MCF 10A (cell line): ENCODE measurements around the gene CNN3. TPM values are rescaled to one million over a fixed set of nuclear protein-coding genes. Genes with fewer than 3 reads are reported as not detected.
"Not testable (repeated sequence)": the region's sequence is repeated elsewhere in the genome, so short reads cannot be mapped to it uniquely, and the experiment has no call there.

Experiments used
- BruUV-seq: library from RNA; stranded (reverse); fragments of 400-500 nt; replicated peaks from 2 replicates; lab custom pipeline; 2021; lab: Mats Ljungman, UMichigan
- CTCF ChIA-PET: fragments of 300-600 bp; sonication (Branson Sonifier 250); formaldehyde crosslinking; extraction: SDS; loops from one replicate; lab custom pipeline; 2021; ENCODE audit warnings: antibody characterized with exemption, inconsistent platforms; lab: Yijun Ruan, JAX
- POLR2A ChIA-PET: fragments of 300-600, 350-650 bp; sonication (Branson Sonifier 250); formaldehyde crosslinking; extraction: SDS; loops from one replicate; lab custom pipeline; 2020; ENCODE audit warnings: antibody characterized with exemption, inconsistent platforms; lab: Yijun Ruan, JAX
- DNase-seq: peaks from one replicate; pipeline ENCODE4 v3.0.0-alpha.2; 2018; ENCODE audit not compliant: unreplicated experiment
- H3K27ac Mint-ChIP-seq: one replicate; pipeline ENCODE4 v1.8.0; 2022; ENCODE audit warnings: mild to moderate bottlenecking, low read depth, mixed read lengths; ENCODE audit not compliant: unreplicated experiment
- H3K27me3 Mint-ChIP-seq: one replicate; pipeline ENCODE4 v1.8.0; 2022; ENCODE audit warnings: mixed read lengths; ENCODE audit not compliant: insufficient read depth, unreplicated experiment
- H3K36me3 Mint-ChIP-seq: one replicate; pipeline ENCODE4 v1.8.0; 2022; ENCODE audit warnings: mild to moderate bottlenecking, moderate library complexity, mixed read lengths; ENCODE audit not compliant: insufficient read depth, unreplicated experiment
- H3K4me1 Mint-ChIP-seq: one replicate; pipeline ENCODE4 v1.8.0; 2022; ENCODE audit warnings: mixed read lengths; ENCODE audit not compliant: insufficient read depth, unreplicated experiment
- H3K4me3 Mint-ChIP-seq: one replicate; pipeline ENCODE4 v1.8.0; 2022; ENCODE audit warnings: mild to moderate bottlenecking, moderate library complexity, mixed read lengths; ENCODE audit not compliant: unreplicated experiment
- H3K9me3 Mint-ChIP-seq: one replicate; pipeline ENCODE4 v1.8.0; 2022; ENCODE audit warnings: mixed read lengths; ENCODE audit not compliant: unreplicated experiment
- CTCF ChIP-seq: fragments of 200-600 bp; IDR thresholded peaks from one replicate; pipeline ENCODE4 v1.8.0; 2022; ENCODE audit warnings: antibody characterized with exemption, mild to moderate bottlenecking; ENCODE audit not compliant: unreplicated experiment
- intact Hi-C: fragments of 100-400 bp; cut with micrococcal nuclease; formaldehyde crosslinking; loops from 2 replicates; pipeline ENCODE4 v1.14.1; 2022
- total RNA-seq: library from RNA; stranded (reverse); gene quantifications from 2 replicates; pipeline ENCODE4 v1.2.3, GENCODE V29; 2022

The CNN3 gene
- total RNA-seq, 1 experiment from 2014 or later = 48.2 TPM

- TF ChIP-seq CTCF = no peak
- ChIA-PET POLR2A (interaction anchor here (0.9 kb wide), 1 partner anchor 72 kb away, joined by 3 read pairs; no protein-coding TSS in a partner anchor), CTCF (no interaction called here)
- intact Hi-C loops = no loop called here
- Mint-ChIP-seq H3K4me1 (peaks cover 5% of the 10 kb centered on the region), H3K36me3 (no peaks in the 10 kb centered on the region), H3K27me3 (peaks cover 14% of the 10 kb centered on the region), H3K4me3 (no peak overlapping the region), H3K9me3 (no peaks in the 10 kb centered on the region), H3K27ac (no peak overlapping the region)
- BruUV-seq = no TSS peak
- no peak for DNase-seq
Measured at GRCh38 chr1:94946886-94947285, 20.0 kb upstream of the CNN3 start.

DNA sequence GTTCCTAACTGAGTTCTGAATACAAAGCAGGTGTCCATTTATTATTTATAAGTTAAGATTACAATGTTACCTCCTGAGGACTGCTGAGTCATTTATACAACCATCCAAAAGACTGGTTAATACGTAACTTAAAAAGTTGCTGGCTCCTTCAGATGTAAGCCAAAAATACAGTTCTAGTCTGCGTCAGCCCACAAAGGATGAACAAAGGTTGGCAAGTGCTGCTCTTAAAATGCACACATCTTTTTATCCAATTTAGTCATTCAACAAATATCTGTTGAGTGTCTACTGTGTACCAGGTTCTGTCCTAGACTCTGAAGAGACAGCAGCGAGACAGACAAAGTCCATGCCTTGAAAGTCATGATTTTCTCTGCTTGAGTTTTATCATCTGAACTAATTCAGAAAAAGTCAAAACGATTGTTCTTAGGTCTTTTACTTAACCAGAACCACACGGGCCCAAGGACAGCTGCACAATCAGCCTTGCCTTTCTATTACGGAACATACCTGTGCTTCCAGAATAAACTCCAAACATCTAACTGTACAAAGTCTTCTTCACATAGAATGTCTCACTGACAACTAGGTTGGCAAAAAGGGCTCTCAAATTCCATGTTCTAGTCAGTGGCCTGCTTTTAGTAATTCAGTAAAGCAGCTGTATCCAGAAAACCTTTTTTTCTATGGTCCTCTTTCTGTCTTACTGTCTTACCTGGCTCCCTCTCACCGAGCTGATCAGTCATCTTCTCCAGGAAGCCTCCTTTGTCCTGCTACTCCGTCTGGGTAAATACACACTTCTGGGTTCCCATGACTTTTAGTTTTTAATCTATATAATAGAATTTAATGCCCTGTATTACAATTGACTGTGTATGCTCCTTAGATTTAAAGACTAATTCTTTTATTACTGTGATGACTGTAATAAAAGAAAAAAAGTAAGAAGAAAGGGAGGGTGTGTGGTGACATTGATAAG is 15.5 kb upstream of the CNN3 start:
- H3K4me1 Mint-ChIP-seq = peaks cover 6% of the 10 kb centered on the region
- no peak overlapping the region for H3K27ac Mint-ChIP-seq
- H3K36me3 Mint-ChIP-seq = peaks cover 5% of the 10 kb centered on the region
- BruUV-seq = no TSS peak
- CTCF ChIA-PET = interaction anchor here (0.6 kb wide), 1 partner anchor 229 kb away, joined by 3 read pairs; no protein-coding TSS in a partner anchor
- no peaks in the 10 kb centered on the region for H3K9me3 Mint-ChIP-seq
- no peak for TF ChIP-seq CTCF
- no peak for DNase-seq
- no peak overlapping the region for H3K4me3 Mint-ChIP-seq
- H3K27me3 Mint-ChIP-seq = peaks cover 14% of the 10 kb centered on the region
- intact Hi-C loops = no loop called here
- POLR2A ChIA-PET = no interaction called here

DNA sequence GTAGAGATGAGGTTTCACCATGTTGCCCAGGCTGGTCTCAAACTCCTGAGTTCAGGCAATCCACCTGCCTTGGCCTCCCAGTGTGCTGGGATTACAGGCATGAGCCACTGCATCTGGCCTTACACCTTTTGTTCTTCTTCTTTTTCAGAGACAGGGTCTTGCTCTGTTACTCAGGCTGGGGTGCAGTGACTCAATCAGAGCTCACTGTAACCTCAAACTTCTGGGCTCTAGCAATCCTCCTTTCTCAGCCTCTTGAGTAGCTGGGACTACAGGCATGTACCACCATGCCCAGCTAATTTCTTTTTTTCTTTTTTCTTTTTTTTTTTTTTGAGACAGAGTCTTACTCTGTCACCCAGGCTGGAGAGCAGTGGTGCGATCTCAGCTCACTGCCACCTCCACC is 14.6 kb upstream of the CNN3 start:
- H3K4me3 Mint-ChIP-seq, intact Hi-C loops, DNase-seq, POLR2A ChIA-PET, H3K27ac Mint-ChIP-seq, H3K36me3 Mint-ChIP-seq, BruUV-seq, H3K9me3 Mint-ChIP-seq, CTCF ChIA-PET, H3K4me1 Mint-ChIP-seq: not testable (repeated sequence)
- peaks cover 14% of the 10 kb centered on the region for H3K27me3 Mint-ChIP-seq

DNA sequence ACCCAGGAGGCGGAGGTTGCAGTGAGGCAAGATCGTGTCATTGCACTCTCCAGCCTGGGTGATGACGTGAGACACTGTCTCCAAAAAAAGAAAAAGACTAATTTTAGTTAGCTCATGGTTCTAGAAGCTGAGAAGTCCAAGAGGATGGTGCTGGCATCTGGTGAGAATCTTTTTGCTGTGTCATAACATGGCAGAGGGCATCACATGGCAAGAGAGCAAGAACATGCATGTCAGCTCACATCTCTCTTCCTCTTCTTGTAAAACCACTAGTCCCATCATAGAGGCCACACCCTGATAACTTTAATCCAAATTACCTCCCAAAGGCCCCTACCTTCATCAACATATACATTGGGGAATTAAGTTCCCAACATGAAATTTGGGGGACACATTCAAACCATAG is 13.8 kb upstream of the CNN3 start:
- CTCF ChIA-PET = interaction anchor here (0.6 to 1.4 kb wide), 2 partner anchors 86 to 1526 kb away, joined by 3 to 6 read pairs; no protein-coding TSS in a partner anchor
- peaks cover 14% of the 10 kb centered on the region for H3K27me3 Mint-ChIP-seq
- intact Hi-C loops = no loop called here

More for the DNA sequence above, 13.8 kb upstream of the CNN3 start:
- Mint-ChIP-seq H3K27ac (no peak overlapping the region), H3K4me3 (no peak overlapping the region), H3K4me1 (peaks cover 11% of the 10 kb centered on the region), H3K9me3 (no peaks in the 10 kb centered on the region), H3K36me3 (peaks cover 5% of the 10 kb centered on the region)
- POLR2A ChIA-PET = no interaction called here
- BruUV-seq = no TSS peak
- no peak for TF ChIP-seq CTCF
- no peak for DNase-seq
